Peyer's patch (tissue), 4 donors: ENCODE measurements around the gene RAB8A.

Experiments
- POLR2A ChIP-seq, 2 donors: fragments of 450-650 bp; IDR thresholded peaks; one replicate each; pipeline ENCODE4 v1.5.1; 2017; ENCODE audit warnings: antibody characterized with exemption in 2 of 2, mild to moderate bottlenecking in 2 of 2, moderate library complexity in 2 of 2
- TF ChIP-seq, protein P1 (sequence below), 6 experiments: fragments of 450-650 bp in 4 of 6; fragments of 200-600 bp in 2 of 6; sonication (generic) in 1 of 6; IDR thresholded peaks; one replicate each; pipeline ENCODE4 v1.5.1; 2017 to 2019; ENCODE audit warnings: antibody characterized with exemption in 6 of 6, mild to moderate bottlenecking in 3 of 6, moderate library complexity in 1 of 6

DNA sequence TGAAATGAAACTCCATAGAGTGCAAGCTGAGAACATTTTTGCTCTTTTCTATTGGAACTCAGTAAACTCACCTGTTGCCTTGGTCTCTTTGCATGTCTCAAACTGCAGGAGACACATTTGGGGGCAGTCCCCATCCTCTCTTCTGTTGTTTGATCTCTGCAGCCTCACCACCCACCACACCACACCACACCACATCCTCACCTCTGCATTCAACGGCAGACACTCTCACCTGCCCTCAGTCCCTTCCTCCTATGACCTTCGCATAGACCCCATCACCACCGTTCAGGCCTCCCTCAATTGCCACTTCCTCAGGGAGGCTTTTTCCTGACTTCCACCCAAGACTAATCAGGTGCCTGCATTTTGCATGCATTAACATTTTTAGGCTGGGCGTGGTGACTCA lies 49.7 kb upstream of the RAB8A start:
- TF ChIP-seq, protein P1, sequence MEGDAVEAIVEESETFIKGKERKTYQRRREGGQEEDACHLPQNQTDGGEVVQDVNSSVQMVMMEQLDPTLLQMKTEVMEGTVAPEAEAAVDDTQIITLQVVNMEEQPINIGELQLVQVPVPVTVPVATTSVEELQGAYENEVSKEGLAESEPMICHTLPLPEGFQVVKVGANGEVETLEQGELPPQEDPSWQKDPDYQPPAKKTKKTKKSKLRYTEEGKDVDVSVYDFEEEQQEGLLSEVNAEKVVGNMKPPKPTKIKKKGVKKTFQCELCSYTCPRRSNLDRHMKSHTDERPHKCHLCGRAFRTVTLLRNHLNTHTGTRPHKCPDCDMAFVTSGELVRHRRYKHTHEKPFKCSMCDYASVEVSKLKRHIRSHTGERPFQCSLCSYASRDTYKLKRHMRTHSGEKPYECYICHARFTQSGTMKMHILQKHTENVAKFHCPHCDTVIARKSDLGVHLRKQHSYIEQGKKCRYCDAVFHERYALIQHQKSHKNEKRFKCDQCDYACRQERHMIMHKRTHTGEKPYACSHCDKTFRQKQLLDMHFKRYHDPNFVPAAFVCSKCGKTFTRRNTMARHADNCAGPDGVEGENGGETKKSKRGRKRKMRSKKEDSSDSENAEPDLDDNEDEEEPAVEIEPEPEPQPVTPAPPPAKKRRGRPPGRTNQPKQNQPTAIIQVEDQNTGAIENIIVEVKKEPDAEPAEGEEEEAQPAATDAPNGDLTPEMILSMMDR (IDR thresholded peaks at IDR 0.05) = no peak
- no peak for TF ChIP-seq POLR2A (IDR thresholded peaks at IDR 0.05)
